Right kidney (tissue), 1 donor: Measurements from ENCODE around the gene CCL1.

ENCODE experiments used
- DNase-seq: peaks from one replicate; pipeline ENCODE4 v3.0.0-alpha.2; 2016

CCL1 gene

DNA sequence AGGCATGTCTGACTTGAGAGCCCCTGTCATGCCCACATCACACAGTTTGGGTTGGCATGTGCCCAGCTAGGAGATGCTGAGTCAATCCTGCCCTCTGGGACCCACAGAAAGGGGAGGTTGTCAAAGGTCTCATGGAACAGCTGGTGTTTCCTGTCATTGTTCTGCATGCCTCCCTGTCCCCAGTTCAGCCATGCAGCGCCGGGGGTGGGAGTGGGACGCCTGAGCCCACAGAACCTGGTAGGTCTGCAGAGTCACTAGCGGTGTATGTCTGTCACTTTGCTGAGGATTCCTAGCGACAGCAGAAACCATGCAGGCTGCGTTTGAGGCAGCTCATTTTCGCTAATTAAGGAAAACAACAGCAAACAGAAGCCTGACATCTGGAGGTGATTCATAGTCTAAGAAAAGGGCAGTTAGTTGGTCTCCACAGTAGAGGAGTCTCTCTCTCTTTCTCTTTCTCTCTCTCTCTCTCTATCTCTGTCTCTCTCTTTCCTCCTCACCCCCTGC, 19.6 kb upstream of the CCL1 start:
- DNase-seq, result no peak

DNA sequence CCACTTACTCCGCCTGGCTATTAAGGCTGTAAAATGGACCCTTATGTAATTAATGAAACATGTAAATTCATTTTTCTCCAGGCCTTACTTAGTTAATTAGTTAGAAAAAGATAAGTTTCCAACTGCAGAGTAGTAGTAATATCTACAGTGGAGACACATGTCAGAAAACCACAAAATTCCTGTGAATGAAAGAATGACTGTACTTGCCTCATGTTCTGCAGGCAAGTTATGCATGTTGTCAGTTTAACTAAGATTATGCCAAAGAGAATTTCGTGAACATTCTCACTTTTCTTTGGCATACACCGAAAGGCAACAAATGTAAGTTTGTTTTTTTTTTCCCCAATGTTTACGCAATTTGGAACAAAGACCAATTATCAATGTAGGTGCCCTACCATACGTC, 16.8 kb upstream of the CCL1 start:
- DNase-seq, result no peak

DNA sequence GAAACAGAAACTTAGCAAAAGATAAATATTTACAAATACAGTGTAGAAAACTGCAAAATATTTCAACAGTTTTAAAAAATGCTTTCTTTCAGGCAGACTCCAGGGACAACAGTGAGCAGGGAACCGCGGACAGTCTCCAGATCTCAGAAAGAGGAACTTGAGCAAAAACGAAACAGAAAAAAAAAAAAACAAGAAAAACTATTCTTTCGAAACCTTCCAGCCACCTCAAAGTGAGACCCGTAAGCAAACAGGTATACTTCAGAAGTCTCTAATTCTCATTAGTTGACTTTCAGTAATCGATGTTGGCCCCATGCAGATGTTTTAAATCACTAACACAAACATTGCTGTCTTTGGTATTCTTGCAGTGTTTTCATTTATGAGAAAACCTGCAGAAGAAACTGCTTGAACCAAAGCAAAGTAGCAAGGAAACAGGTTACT, 15.7 kb upstream of the CCL1 start:
- no peak for DNase-seq

DNA sequence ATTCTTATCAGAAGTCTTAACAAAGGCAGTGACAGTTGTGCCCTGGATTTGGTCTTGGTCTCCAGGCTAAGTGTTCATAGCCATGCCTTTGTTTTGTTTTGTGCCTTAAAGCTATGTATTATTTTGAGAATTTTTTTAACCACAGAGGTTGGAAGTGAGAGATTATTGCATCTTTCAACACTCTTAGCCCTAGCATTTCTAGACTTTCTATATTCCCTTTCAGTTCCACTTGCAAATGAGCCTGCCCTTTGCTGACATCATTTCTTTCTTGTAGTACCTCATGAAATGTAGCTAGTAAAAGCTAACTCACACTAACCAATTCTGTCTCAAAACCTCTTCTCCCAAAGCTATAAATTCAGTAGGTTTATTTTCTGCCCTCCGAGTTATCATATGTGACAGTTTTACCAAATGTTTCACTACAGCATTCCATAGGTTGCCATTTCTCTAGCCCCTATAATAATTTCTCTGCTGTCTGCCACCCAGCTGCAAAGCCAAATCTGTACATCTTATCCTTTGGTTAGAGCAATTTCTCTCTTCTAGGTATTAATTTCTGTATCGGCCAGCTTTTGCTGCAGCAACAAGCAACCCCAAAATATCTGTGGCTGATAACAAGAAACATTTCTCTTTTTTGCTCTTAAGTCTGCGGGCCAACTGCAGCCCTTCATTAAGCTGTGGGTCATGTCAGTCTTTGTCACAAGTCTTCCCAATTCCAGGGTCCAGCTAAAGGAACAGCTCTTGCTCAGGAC, 14.2 kb upstream of the CCL1 start:
- no peak for DNase-seq

DNA sequence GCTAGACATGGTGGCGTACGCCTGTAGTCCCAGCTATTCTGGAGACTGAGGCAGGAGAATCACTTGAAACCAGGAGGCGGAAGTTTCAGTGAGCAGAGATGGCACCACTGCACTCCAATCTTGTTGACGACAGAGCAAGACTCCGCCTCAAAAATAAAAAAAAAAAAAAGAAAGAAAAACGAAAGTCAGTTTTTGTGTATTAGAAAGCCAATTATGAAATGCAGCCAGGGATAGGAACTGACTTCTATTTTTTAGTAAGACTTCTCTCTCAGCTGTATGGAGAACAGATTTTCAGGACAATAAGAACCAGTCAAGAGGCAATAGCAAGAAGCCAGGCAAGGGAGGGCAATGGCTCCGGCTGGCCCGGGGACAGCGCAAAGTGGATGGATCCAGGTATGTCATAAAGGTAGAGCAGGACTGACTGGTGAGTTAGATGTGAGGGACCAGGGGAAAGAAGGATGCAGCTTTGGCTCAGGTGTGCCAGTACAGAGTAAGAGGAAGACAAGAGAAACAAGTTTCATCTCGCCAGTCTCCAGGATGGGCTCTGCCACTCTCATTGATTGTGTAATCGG, 12.5 kb upstream of the CCL1 start:
- no peak for DNase-seq

DNA sequence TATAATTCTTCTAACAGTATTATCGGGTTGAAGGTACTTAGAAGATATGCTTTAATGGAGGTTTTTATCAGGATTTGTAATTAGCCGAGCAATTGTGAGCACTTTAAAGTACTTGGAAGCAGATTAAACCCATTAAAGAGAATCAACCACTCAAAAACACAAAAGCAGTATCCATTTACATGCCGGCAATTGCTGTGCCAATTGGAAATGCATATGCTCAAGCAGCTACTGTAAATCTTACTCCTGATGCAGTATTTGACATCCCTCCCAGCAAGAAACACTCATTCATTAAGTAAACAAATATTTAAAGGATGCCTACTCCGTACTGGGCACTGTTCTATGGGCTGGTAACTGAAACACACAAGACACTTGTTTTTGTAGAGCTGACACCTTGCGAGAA, 11.4 kb upstream of the CCL1 start:
- no peak for DNase-seq

DNA sequence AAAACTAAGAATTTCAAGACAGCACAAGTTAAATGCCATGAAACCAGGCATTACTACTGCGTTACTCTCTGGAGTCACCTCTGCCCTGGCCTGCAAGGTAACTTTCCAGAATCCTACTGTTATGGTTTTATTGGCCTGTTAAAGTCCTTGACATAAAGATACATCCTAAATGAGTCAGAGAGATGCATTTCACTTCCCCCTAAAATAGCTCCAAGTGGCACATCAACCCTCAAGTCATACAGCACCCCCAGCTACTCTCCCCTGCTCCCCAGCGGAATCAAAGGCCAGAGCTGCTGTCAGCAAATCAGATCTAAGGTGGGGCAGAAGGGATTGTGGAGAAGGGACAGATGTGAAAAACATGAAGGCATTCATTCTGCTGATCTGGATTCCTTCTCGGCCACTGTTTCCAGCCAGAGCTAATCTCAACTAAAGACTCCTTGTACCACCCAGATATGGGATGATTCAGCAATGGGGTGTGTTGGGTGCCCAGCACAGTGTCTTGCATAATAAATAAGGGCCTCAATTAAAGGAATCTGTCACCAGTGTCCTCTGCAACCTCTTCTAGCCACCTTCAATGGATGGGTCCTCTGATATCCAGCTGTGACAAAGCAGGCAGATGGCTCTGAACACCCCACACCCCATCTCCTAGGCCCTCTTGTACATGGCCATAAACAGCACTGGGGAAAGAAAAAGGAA, 8.5 kb upstream of the CCL1 start:
- DNase-seq, result no peak

DNA sequence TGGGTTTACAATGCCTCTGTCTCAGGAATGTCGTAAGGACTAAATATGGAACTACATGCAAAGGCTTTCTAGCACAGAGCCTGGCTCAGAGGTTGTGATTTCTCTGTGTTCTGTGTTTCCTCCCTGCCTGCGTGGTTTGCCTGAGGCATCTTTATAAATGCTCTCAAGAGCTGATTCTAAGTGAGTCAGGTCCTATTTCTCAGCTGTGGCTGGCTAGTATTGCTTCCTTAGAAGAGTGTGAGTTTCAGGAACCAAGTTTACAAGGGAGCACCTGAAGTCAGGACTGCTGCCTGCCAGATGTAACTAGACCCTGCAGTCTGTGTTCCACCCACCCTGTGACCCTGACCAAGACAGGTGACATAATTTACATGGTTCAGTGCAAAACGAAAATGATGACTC, 8.0 kb upstream of the CCL1 start:
- no peak for DNase-seq

DNA sequence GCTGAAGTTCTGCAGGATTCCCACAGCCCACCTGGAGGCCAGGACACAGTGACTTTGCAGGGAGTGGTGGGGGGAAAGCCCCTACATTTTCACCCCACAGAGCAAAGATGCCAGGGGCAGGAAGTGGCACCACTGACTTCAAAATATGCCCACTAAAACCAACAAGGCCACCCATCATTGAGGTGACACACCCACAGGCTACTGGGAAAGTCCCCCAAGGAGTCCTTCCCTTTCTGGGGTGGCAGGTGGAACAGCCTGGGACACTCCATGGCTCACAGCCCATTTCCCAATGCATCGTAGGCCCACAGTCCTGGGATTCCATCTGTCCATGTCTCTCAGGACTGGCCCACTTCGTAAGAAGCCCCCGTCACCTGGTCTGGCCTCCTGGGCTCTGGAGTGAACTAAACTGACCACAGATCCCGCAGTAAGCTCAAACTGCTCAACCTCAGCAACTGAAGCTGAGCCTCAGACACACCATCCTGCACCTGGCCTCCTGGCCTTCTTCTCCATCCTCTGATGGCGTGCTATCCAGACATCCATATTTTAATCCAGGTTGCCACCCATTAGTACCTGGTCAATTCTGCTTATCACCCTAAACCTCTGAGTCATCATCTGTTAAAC, 7.5 kb upstream of the CCL1 start:
- DNase-seq, result no peak

DNA sequence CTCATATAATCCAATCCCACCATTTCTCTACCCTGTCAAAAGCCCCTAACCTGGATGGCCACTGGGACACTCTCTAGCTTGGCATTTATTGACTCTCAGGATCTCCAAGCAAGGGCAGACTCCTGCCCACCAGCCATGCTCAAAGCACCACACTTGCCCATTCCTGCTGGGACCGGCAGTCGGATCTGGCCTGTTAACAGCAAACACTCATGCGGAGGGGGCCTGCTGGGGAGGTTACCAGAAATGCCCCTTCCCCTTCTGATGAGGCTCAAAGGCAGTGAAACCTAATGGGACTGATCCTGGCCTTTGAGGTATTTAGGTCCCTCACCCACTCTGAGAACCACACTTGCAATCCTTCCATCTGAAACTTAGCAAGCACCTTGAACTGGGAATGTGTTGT, 6.5 kb upstream of the CCL1 start:
- DNase-seq, result no peak

DNA sequence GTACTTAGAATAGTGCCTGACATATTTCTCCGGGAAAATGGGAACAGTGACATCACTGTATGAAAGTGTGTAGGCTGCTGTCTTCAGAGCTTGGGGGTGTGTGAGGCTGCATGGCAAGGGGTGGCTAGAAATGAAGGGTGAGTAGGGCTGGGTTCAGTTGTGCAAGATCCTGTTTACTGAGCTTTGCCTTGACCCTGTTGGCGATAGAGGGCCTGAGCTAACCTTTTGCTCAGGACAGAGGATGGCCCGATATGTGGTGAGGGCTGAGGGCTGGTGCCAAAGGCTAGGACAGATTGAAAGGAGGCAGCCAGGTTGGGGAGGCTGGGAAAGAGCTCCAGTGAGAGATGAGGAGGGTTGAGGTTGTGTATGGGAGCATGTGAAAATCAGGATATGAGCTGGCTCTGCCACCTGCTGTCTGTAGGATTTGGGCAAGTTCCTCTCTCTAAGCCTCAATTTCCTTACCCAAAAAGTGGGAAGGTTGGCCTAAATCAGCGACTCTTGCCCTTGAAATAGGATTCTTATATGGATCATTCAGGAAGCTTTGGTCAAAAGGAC, 6.0 kb upstream of the CCL1 start:
- DNase-seq, result no peak

DNA sequence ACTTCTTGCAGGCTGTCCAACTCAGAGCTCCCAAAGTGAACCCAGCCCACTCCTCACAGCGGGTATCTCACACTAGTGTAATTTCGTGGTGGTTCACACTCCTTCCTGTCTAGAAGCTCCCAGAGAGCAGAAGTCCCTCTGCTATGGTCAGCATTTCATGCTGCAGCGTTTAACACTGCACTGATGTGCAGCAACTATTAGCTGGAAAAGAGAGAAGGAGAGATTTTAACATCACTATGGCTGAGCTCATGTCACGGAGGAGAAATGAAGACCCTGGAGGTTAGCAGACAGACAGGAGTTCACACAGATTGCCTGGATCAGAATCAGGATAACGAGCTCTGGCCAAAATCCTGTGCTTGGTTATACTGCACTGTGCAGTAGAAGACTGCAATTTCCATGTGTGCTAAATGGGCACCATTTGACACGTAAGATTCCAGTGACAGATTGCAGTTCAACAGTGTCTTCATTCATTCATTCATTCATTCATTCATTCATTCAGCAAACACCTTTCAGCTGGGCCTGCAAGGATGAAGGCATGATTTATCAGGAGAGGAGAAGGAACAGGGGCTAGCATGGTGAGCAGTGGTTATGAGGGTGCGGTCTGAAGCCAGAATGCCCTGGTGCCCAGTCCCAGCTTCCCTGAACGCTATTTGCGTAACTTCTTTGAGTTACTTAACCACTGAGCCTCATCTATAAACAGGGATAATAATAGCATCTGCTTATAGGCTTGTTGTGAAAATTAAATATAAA, 5.3 kb upstream of the CCL1 start:
- no peak for DNase-seq

DNA sequence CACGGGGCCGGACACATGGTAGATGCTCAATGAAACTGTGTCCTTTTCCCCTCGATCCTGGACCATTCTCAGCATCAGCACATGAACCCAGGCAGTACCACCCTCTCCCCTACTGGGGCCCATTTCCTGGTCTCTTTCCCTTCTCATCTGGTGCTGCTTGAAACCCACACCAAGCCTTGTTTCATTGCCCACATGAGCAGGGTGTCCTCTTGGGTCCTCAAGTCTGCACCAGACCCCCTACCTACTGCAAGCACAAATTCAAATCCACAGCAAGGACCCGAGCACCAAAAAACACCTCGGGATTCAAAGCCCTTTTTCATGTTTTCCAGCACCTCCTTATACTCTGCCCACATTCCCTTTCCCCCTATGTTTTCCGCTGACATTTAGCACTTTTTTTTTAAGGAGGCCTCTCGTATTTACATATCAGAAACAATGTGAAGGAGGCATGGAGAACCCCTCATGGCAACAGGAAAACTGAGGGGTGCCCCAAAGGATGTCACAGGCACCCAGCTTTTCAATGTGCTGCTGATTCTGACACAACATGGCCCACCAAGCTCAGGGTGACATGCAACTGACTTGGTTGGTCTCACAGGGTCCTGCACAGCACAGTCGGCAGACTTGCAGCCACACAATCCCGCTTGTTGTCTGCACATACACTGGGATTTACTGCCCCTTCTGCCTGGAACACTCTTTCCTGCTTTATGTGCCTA, 4.6 kb upstream of the CCL1 start:
- no peak for DNase-seq

DNA sequence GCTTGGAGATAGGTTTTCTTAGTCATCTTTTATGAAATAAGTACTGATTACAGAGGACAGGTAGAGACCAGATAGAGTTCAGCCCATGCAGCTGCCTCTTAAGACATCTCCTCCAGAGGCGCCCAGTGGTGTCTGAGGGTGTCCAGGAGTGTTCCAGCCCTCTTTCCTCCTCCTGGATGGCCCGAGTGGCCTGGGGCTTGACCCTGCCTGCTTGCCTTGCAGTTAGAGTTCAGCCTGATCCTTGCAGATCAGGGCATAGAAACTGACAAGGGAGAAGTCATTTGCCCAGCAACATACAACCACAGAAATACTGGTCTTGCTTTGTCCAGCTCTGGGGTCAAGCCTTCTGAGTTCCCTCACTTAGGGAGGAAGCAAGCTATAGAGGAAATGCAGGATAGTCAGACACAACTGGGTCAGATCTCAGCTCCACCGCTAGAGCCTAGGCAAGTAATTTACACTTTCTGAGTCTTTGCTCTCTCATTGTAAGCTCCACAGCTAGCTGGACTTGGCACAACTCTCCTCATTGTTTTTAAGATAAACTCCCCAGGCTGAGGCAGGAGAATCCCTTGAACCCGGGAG, 3.6 kb upstream of the CCL1 start:
- DNase-seq, result no peak

DNA sequence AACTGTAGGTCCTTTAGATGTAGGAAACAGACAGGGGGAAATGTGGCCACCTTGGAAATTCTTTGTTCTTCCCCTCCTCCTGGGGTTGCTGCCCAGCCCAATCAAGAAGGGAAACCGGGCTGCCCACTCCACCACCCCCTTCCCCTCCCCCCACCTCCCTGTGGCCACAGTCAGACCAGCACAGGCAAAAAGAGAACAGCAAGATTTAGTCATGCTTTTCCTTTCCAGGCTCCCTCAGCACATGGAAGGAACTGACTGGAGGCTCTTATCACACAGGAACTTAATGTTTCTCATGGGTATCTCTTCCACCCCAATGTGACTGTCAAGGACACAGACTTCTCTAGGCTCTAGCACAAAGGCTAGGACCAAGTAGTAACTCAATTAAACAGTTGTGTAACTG, 3.0 kb upstream of the CCL1 start:
- no peak for DNase-seq

DNA sequence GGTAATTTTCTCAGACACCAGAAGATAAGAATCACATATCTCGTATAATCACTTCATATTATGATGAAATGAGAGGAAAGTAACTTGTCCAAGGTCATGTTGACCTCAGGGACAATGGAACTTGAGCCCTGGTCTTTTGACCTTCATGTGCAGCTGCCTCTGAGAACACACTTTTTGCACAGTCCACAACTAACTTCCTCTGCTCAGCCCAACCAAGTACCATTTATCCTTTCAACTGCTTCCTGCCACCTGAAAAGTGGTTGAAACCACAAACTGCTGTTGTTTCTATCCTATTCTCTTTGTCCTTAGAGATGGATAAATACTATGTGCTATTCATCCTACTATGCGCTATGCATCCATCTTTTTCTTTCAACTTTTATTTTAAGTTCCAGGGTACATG, 2.3 kb upstream of the CCL1 start:
- no peak for DNase-seq

DNA sequence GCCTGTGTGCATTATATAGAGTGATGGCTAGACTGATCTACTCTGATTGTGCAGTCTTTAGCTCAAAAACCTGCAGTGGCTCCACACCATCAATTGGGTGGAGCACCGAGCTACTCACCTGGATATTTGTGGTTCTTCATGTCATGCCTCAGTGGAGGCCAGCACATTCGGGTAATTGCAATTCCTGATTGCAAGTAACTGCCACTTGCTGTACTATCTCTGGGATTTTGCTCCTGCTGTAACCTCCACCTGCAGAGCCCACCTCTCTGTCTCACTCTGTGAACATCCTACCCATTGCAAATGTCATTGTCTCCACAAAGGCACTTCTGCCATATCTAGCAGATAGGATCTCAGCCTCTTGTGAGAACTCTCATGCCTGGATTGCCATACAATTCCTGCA, 1.7 kb upstream of the CCL1 start:
- DNase-seq, result no peak

DNA sequence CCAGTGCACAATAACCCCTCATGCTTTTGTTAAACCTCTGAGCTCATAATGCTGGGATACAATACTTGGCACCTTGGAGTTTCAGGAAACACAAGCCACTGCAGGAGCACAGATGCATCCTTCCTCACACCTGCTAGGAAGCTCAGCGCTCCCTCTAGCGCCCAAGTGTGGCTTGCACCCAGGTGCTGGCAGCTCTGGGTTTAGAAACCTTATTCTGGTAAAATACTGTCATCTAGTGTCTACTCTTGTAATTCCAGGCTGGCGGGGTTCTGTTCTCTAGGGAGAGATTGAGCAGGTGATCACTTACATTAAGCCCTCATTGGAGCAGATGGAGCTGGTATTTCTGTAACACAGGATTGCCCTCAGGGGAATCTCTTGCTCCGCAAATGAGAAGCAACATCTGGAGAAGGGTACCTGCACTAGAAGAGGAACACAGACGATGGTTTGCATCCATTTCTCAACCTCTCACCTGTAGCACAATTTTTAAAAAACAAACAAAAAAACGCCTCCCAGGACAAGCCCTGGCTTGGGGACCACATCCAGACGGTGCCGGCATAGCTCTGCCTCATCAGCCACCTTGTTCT, 1.5 kb downstream of the CCL1 start:
- peak; percentile 62 for DNase-seq

DNA sequence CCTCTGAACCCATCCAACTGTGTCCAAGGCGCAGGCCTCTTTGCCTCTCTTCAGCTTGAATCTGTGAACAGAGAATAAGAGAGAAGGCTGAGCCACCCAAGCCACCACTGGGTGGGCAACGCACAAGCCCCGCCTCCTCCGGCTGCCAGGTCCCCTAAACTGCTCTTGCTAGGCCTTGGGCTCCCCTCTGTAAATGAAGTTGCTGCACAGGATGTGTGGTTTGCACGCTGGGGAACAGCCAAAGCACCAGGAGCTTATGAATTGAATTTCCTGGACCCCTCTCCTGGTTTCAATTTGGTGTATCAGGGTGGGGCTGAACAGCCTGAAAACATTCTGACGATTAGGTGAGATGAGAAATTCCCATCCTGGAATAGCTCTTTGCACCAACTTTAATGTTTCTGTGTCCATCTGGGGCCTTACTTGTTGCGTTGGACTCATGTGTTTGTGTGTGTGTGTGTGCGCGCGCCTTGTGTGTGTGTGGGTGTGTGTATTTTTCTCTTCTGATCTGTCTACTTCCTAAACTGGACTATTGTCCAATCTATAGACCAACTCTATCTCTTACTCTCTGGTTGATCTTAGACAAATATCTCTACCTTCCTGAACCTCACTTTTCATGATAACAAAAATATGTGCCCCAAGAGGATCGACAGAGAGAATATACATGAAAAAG, 2.3 kb downstream of the CCL1 start:
- DNase-seq, result no peak

DNA sequence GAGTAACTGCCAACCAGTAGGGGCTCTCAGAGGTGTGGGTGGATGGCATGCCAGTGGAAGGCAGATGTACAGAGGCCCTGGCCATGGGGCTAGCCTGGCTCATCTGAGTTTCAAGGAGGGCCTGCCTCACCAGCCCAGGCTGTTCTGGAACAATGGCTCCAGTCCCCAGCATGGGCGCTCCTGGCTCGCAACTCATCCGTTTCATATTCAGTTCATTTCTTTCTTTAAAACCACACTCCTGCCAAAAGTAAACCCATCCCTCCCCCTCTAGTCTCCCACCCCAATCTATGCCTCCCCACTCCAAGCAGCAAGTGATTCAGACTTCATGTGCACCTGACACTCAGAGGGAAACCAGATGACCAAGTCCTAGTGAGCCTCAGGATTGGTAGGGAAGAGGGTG, 4.4 kb downstream of the CCL1 start:
- no peak for DNase-seq
